ENCODE measurements around the gene ARCN1. TPM values are rescaled to one million over a fixed set of nuclear protein-coding genes. Genes with fewer than 3 reads are reported as not detected.

Gene ARCN1
- total RNA-seq, 4 donors from 2014 or later, result 103 to 157 (median 112) TPM

DNA sequence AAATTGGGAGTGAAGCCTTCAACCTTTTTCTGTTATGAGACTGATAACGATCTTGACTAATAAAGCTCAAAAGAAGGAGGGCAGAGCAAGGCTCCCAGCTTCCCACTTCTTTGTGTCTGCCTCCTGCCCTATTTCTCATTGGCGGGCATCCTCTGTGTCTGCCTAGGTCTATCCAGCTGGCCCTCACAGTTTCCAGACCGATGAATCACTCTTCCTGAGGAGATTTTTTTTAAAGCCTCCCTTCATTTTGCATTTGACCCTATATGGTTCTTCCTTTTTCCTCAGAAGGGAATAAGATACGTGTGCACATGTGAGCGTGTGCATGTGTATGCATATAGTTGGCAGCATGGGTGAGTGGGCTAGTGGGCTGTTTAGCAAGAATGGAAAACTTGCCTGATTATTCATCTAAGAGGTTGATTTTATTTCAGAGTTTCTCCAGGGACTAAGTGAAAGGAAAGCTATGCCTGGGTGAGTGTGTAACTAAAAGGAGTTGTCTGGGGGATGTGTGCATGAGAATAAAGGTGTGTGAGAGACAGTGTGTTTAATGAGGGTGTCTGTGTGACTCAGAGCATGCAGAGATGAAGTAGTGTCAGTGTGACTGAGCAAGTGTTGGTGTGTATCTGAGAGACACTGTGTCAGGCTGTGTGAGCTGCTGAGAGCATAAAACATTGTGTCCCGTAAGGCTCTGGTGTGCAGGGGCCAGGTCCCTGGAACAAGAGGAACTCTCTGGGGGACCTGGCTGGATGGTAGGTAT is 47.4 kb downstream of the ARCN1 start:
- H3K36me3 ChIP-seq, result peaks cover 0 to 6% of the 10 kb centered on the region in 2 donors
- peak overlapping the region; percentile 64 to 93 (median 83) for H3K27ac ChIP-seq
- WGBS, 2 donors, result 66 to 69% methylated on average over 6 of the region's 6 CpGs
- DNase-seq, result peak in 1 of 2 donors; percentile 24
- intact Hi-C loops (cut with DNase I), result no loop called here
- no peaks in the 10 kb centered on the region for H3K9me3 ChIP-seq
- no peak overlapping the region for H3K4me3 ChIP-seq (replicated peaks in 1 of 3)
- H3K4me1 ChIP-seq, result peaks cover 50 to 95% of the 10 kb centered on the region in 2 donors
- no peaks in the 10 kb centered on the region for H3K27me3 ChIP-seq
- TF ChIP-seq POLR2A (IDR thresholded peaks at IDR 0.05), result peak in 1 of 2 donors; percentile 10
- TF ChIP-seq, protein P1, sequence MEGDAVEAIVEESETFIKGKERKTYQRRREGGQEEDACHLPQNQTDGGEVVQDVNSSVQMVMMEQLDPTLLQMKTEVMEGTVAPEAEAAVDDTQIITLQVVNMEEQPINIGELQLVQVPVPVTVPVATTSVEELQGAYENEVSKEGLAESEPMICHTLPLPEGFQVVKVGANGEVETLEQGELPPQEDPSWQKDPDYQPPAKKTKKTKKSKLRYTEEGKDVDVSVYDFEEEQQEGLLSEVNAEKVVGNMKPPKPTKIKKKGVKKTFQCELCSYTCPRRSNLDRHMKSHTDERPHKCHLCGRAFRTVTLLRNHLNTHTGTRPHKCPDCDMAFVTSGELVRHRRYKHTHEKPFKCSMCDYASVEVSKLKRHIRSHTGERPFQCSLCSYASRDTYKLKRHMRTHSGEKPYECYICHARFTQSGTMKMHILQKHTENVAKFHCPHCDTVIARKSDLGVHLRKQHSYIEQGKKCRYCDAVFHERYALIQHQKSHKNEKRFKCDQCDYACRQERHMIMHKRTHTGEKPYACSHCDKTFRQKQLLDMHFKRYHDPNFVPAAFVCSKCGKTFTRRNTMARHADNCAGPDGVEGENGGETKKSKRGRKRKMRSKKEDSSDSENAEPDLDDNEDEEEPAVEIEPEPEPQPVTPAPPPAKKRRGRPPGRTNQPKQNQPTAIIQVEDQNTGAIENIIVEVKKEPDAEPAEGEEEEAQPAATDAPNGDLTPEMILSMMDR (IDR thresholded peaks at IDR 0.05), result no peak

DNA sequence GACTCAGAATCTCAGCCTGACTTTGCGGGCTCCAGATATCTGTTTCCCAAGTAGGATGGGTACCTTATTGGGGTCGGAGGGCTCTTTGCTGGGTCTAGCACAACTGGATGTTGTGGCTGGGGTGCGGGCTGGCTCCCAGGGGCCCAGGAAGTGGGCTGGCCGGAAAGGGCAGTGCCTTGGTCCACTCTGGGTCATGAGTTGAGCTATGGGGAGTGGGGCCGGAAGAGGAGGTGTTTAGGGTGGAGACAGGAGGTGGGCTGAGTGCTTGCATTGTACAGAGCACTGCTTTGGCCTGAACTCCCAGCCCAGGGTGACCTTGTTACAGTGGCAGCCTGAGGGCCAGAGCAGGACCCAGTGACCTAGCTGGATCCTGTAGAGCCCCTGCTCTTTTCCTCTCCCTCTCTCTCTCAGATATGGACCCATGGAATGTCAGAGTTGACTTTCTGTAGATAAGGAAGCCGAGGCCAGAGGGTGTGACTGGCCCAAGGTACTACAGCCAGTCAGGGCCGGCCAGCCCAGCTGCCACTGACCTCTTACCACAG is 48.4 kb downstream of the ARCN1 start:
- WGBS, 2 donors, result 55 to 63% methylated on average over 7 of the region's 7 CpGs
- intact Hi-C loops (cut with DNase I), result no loop called here
- Histone ChIP-seq H3K9me3 (no peaks in the 10 kb centered on the region), H3K4me3 (replicated peaks in 1 of 3) (peak overlapping the region in 1 of 3 donors; percentile 30), H3K4me1 (peaks cover 51 to 95% of the 10 kb centered on the region in 2 donors), H3K27me3 (no peaks in the 10 kb centered on the region), H3K36me3 (peaks cover 0 to 6% of the 10 kb centered on the region in 2 donors), H3K27ac (peak overlapping the region; percentile 75 to 94 (median 93))
- no peak for DNase-seq
- TF ChIP-seq, protein P1 (IDR thresholded peaks at IDR 0.05), result no peak
- no peak for TF ChIP-seq POLR2A (IDR thresholded peaks at IDR 0.05)

DNA sequence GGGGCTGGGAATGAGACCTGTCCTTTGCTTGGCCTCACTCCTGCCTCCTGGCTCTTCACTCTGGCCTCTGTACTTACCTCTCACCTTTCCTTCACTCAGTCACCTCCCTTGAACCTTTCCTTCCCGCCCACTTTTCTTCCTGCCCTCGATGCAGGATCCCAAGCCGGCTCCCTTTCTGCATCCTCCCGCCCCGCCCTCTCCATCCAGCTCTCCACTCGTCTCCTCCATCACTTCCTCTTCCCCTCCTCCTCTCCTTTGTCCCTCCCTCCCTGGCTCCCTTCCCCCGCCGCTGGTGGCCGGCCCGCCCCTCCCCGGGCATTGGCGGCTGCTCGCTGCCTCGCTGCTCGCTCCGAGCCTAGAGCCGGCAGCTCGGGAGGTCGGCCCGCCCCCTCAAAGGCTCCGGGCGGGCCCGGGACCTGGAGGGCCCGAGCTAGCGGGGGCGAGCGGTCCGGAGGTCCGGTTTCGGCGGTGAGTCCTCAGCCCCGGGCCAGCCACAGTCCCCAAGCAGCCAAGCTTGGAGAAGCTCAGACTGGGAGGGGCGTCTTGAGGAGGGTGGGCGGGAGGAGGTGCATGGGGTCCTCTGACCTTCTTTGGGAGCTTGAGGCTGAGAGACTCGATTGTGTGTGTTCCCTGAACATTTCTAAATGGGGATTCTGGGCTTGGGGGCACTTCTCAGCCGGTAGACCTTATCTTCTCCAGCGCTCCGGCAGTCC is 49.0 kb downstream of the ARCN1 start:
- peaks cover 0 to 2% of the 10 kb centered on the region in 2 donors for H3K36me3 ChIP-seq
- H3K4me3 ChIP-seq (replicated peaks in 1 of 3), result peak overlapping the region in 2 of 3 donors; percentile 14 to 30
- no peaks in the 10 kb centered on the region for H3K9me3 ChIP-seq
- 4 to 5% methylated on average over 29 to 38 of the region's 38 CpGs for WGBS, 2 donors
- intact Hi-C loops (cut with DNase I), result no loop called here
- H3K27ac ChIP-seq, result peak overlapping the region; percentile 75 to 94 (median 93)
- no peaks in the 10 kb centered on the region for H3K27me3 ChIP-seq
- DNase-seq, result peak; percentile 90 to 94
- H3K4me1 ChIP-seq, result peaks cover 45 to 95% of the 10 kb centered on the region in 2 donors
- peak in 1 of 2 donors; percentile 57 for TF ChIP-seq POLR2A (IDR thresholded peaks at IDR 0.05)
- TF ChIP-seq, protein P1 (IDR thresholded peaks at IDR 0.05), result no peak

DNA sequence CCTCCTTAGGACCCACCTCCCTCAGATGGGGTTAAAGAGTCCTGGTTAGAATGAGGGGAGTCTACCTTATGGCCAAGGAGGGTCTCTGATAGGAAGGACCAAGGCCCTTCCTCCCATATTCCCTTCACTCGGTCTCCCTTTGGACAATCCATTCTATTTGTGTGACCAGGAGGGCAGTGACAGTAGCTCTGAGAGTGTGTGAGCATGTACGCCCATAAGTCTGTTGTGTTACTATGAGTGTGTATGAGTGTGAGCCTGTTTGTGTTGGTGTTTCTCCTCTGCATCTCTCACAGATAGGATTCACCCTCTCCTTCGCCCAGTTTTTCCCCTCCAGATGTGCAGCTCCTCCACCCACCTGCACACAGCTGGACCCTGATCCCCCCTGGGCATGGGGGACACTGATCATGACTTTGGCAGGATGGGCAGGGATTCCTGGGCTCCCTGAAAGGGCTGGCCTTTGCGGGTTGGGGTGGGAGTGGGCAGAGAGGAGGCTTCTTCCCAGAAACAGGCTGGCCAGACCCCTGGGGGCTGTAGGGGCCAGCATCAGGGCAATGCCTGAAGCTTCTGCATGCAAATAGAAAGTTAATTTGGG is 49.7 kb downstream of the ARCN1 start:
- Histone ChIP-seq H3K36me3 (peaks cover 0 to 3% of the 10 kb centered on the region in 2 donors), H3K4me1 (peaks cover 43 to 88% of the 10 kb centered on the region in 2 donors), H3K27ac (peak overlapping the region; percentile 75 to 94 (median 93)), H3K27me3 (no peaks in the 10 kb centered on the region), H3K4me3 (replicated peaks in 1 of 3) (peak overlapping the region in 2 of 3 donors; percentile 14 to 30), H3K9me3 (no peaks in the 10 kb centered on the region)
- no peak for TF ChIP-seq POLR2A (IDR thresholded peaks at IDR 0.05)
- TF ChIP-seq, protein P1 (IDR thresholded peaks at IDR 0.05), result no peak
- intact Hi-C loops (cut with DNase I), result no loop called here
- 42 to 53% methylated on average over 4 of the region's 4 CpGs for WGBS, 2 donors
- no peak for DNase-seq
